HG03460 (cell line): ENCODE results near the gene DNAAF8.

ENCODE experiments used
- ATAC-seq: cut with Tn5 transposase; IDR thresholded peaks from one replicate; pipeline ENCODE4 v1.9.1; 2021; ENCODE audit not compliant: unreplicated experiment

Gene DNAAF8

GRCh38 chr16:4734063-4734729 lies at the start of gene DNAAF8, which contains the start of gene ANKS3:
Gene DNAAF8 (plus strand): TSS chr16:4734537. CDS start chr16:4736515, 1,978 bp downstream.
Gene ANKS3 (minus strand): TSS chr16:4734271. CDS start chr16:4730149, 4,122 bp downstream.
- peak; percentile 75 for ATAC-seq

GRCh38 chr16:4684763-4685162 lies 49.6 kb upstream of the DNAAF8 start:
- no peak for ATAC-seq

GRCh38 chr16:4685292-4685691 lies 49.0 kb upstream of the DNAAF8 start:
- ATAC-seq, result no peak

GRCh38 chr16:4685776-4686496 lies 48.4 kb upstream of the DNAAF8 start:
- ATAC-seq, result no peak

- ATAC-seq, result no peak
Measured at GRCh38 chr16:4686497-4687210, 47.7 kb upstream of the DNAAF8 start.

- no peak for ATAC-seq
Measured at GRCh38 chr16:4687416-4687815, 46.9 kb upstream of the DNAAF8 start.

GRCh38 chr16:4687946-4688673 lies 46.2 kb upstream of the DNAAF8 start:
- no peak for ATAC-seq

GRCh38 chr16:4688674-4689045 lies 45.7 kb upstream of the DNAAF8 start:
- no peak for ATAC-seq

- no peak for ATAC-seq
Measured at GRCh38 chr16:4689091-4689671, 45.2 kb upstream of the DNAAF8 start.

- no peak for ATAC-seq
Measured at GRCh38 chr16:4689864-4690704, 44.3 kb upstream of the DNAAF8 start.

GRCh38 chr16:4690946-4691665 lies 43.2 kb upstream of the DNAAF8 start:
- ATAC-seq, result no peak

- no peak for ATAC-seq
Measured at GRCh38 chr16:4691666-4692412, 42.5 kb upstream of the DNAAF8 start.

GRCh38 chr16:4692460-4693295 lies 41.7 kb upstream of the DNAAF8 start:
- ATAC-seq, result peak; percentile 15

GRCh38 chr16:4693296-4693955 lies 40.9 kb upstream of the DNAAF8 start, which contains the start of gene NUDT16L1:
Gene NUDT16L1 (plus strand): TSS chr16:4693562. CDS start chr16:4693727, 165 bp downstream.
- peak; percentile 94 for ATAC-seq

- peak; percentile 3 for ATAC-seq
Measured at GRCh38 chr16:4693956-4694641, 40.2 kb upstream of the DNAAF8 start.

- no peak for ATAC-seq
Measured at GRCh38 chr16:4694642-4695451, 39.5 kb upstream of the DNAAF8 start.
